Liver (tissue), 3 donors: Measurements from ENCODE around the gene TIPRL.

Experiments used
- ATF3 ChIP-seq: IDR thresholded peaks from 2 replicates; pipeline ENCODE4 v1.6.1; 2016; ENCODE audit warnings: antibody characterized with exemption
- CTCF ChIP-seq: fragments of 150-350 bp; IDR thresholded peaks from 2 replicates; pipeline ENCODE4 v1.5.1; 2017; ENCODE audit warnings: improper control_type of control experiment, low read depth, low read length; ENCODE audit not compliant: missing input control
- GABPA ChIP-seq, 2 donors: IDR thresholded peaks in 1 of 2; conservative IDR thresholded peaks in 1 of 2; 2 replicates each; pipeline ENCODE4 v1.6.1; 2016; ENCODE audit warnings: antibody characterized with exemption in 2 of 2, mild to moderate bottlenecking in 1 of 2, moderate library complexity in 1 of 2
- JUND ChIP-seq, 2 donors: IDR thresholded peaks; 2 replicates each; pipeline ENCODE4 v1.6.1; 2016; ENCODE audit warnings: antibody characterized with exemption in 2 of 2
- MAX ChIP-seq: IDR thresholded peaks from 2 replicates; pipeline ENCODE4 v1.6.1; 2016; ENCODE audit warnings: antibody characterized with exemption
- NR2F2 ChIP-seq: IDR thresholded peaks from 2 replicates; pipeline ENCODE4 v1.6.1; 2016; ENCODE audit warnings: antibody characterized with exemption
- REST ChIP-seq: IDR thresholded peaks from 2 replicates; pipeline ENCODE4 v1.6.1; 2016; ENCODE audit warnings: antibody characterized with exemption, mild to moderate bottlenecking
- SP1 ChIP-seq: IDR thresholded peaks from 2 replicates; pipeline ENCODE4 v1.6.1; 2018; ENCODE audit warnings: antibody characterized with exemption, mild to moderate bottlenecking
- donor health status: healthy.
- donor health status: healthy.

GRCh38 chr1:168137515-168137821 is 41.3 kb upstream of the TIPRL start:
- no peak for TF ChIP-seq GABPA (IDR thresholded peaks at IDR 0.05 in 1 of 2, conservative IDR thresholded peaks at IDR 0.05 in 1 of 2)
- TF ChIP-seq CTCF, result no peak
- TF ChIP-seq JUND (IDR thresholded peaks at IDR 0.05), result no peak
- TF ChIP-seq SP1, result no peak
- TF ChIP-seq MAX, result no peak
- TF ChIP-seq ATF3, result no peak
- no peak for TF ChIP-seq REST
- no peak for TF ChIP-seq NR2F2
